ENCODE data around the gene KRTAP12-1.
"Not testable (repeated sequence)": the region's sequence is repeated elsewhere in the genome, so short reads cannot be mapped to it uniquely, and the experiment has no call there.

Gene KRTAP12-1

GRCh38 chr21:44643741-44644310 is 38.1 kb downstream of the KRTAP12-1 start:
- DNase-seq, result no peak

GRCh38 chr21:44640761-44641160 is 41.2 kb downstream of the KRTAP12-1 start:
- no peak for DNase-seq

- DNase-seq, result no peak
Measured at GRCh38 chr21:44639331-44639655, 42.7 kb downstream of the KRTAP12-1 start.

GRCh38 chr21:44638506-44639330 is 43.2 kb downstream of the KRTAP12-1 start:
- DNase-seq, result not testable (repeated sequence)

GRCh38 chr21:44637851-44638348 is 44.1 kb downstream of the KRTAP12-1 start:
- DNase-seq, result not testable (repeated sequence)

GRCh38 chr21:44637018-44637850 is 44.7 kb downstream of the KRTAP12-1 start, which contains the start of gene KRTAP10-10:
Gene KRTAP10-10 (plus strand): TSS chr21:44637356. CDS start chr21:44637418, 62 bp downstream.
- no peak for DNase-seq

GRCh38 chr21:44636209-44637017 is 45.5 kb downstream of the KRTAP12-1 start:
- DNase-seq, result no peak

GRCh38 chr21:44632067-44632466 is 49.9 kb downstream of the KRTAP12-1 start:
- DNase-seq, result no peak
